HepG2 (cell line): ENCODE data around the gene SWI5.

Source experiments
- CHD4 ChIP-seq: fragments of 200-600 bp; sonication (generic); IDR thresholded peaks from 2 replicates; pipeline ENCODE4 v1.7.0; 2017; ENCODE audit warnings: mild to moderate bottlenecking, low read length, borderline replicate concordance
- CTCF ChIP-seq: sonication (generic); formaldehyde crosslinking; IDR thresholded peaks from 2 replicates; pipeline ENCODE4 v1.5.0; 2020; ENCODE audit warnings: mild to moderate bottlenecking, missing genetic modification reagents, moderate library complexity
- FOSL1 ChIP-seq: sonication (generic); formaldehyde crosslinking; IDR thresholded peaks from 2 replicates; pipeline ENCODE4 v1.9.0; 2021; ENCODE audit warnings: missing genetic modification reagents, borderline replicate concordance
- FOXJ3 ChIP-seq: sonication (generic); formaldehyde crosslinking; IDR thresholded peaks from 2 replicates; pipeline ENCODE4 v1.4.0; 2020; ENCODE audit warnings: missing genetic modification reagents, mild to moderate bottlenecking, borderline replicate concordance
- MTERF4 ChIP-seq: sonication (generic); formaldehyde crosslinking; IDR thresholded peaks from 2 replicates; pipeline ENCODE4 v1.8.0; 2023; ENCODE audit warnings: mild to moderate bottlenecking, missing genetic modification reagents
- PATZ1 ChIP-seq: sonication (generic); formaldehyde crosslinking; IDR thresholded peaks from 2 replicates; pipeline ENCODE4 v1.4.0; 2020; ENCODE audit warnings: missing genetic modification reagents
- ZNF225 ChIP-seq: sonication (generic); formaldehyde crosslinking; IDR thresholded peaks from 2 replicates; pipeline ENCODE4 v1.4.0; 2020; ENCODE audit warnings: mild to moderate bottlenecking, missing genetic modification reagents
- TF ChIP-seq, protein P1 (sequence below): sonication (generic); formaldehyde crosslinking; IDR thresholded peaks from 2 replicates; pipeline ENCODE4 v1.5.0; 2020; ENCODE audit warnings: missing genetic modification reagents

DNA sequence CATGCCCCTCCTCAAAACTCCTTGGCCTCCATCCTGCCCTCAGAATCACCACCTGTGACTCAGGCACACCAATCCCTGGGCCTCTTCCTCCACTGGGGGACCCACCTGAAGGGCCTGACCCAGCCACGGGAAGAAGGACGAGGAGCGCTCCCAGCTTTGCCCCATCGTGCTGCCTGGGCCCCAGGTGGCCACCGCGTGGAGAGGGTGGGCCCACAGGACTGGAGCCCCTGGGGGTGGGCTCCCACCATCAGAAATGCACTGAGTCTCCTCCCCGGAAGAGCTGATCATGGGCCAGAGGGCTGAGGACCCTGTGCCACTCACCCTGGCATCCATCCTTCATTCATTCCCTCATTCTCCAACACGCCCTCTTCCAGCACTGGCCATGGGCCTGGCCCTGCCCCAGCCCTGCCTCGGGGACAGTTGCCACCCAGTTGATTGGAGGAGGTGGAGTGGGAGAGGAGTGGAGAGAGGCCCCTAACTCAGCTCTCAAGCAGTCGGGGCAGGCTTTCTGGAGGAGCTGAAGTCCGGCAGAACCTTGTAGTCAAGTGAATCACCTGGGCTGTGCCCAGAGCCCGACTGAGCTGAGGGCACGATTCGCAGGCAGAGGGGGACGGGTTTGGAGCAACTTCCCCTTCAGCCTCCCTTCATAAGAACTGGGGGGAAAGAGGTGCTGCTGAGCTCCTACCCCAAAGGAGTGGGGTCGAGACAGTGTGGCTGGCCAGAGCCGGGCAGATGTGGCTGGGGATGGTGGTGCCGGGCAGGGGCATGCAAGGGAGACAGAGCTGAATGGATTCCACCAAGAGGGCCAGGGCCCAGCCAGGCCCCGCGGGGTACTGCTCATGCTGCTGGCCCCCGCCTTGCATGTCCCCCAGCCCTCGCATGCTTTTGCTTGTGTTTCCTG, 43.3 kb upstream of the SWI5 start:
- no peak for TF ChIP-seq FOSL1
- TF ChIP-seq, protein P1, sequence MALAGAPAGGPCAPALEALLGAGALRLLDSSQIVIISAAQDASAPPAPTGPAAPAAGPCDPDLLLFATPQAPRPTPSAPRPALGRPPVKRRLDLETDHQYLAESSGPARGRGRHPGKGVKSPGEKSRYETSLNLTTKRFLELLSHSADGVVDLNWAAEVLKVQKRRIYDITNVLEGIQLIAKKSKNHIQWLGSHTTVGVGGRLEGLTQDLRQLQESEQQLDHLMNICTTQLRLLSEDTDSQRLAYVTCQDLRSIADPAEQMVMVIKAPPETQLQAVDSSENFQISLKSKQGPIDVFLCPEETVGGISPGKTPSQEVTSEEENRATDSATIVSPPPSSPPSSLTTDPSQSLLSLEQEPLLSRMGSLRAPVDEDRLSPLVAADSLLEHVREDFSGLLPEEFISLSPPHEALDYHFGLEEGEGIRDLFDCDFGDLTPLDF (CRISPR knock-in tag) = no peak
- no peak for TF ChIP-seq CTCF
- TF ChIP-seq ZNF225 = no peak
- no peak for TF ChIP-seq MTERF4
- no peak for TF ChIP-seq PATZ1 (CRISPR knock-in tag)
- no peak for TF ChIP-seq CHD4
- no peak for TF ChIP-seq FOXJ3 (CRISPR knock-in tag)
